SK-N-SH treated with all-trans-retinoic acid at 6 μM for 48 hours (cell line): ENCODE measurements around the gene ZNF428.
"Not testable (repeated sequence)": the region's sequence is repeated elsewhere in the genome, so short reads cannot be mapped to it uniquely, and the experiment has no call there.

Experiments used
- ATAC-seq: fragments of 200-7000 bp; cut with Tn5 transposase; 3 replicates; pipeline ENCODE4 v1.9.1; 2020; ENCODE audit warnings: mild to moderate bottlenecking, moderate library complexity
- ARNTL ChIP-seq: fragments of 450-650 bp; formaldehyde crosslinking; IDR thresholded peaks from 2 replicates; pipeline ENCODE4 v1.5.0; 2020; ENCODE audit warnings: low read depth, mild to moderate bottlenecking, moderate library complexity, borderline replicate concordance
- BACH2 ChIP-seq: fragments of 250-450 bp; sonication (Bioruptor Pico); IDR thresholded peaks from 2 replicates; pipeline ENCODE4 v1.9.0; 2021; ENCODE audit warnings: mild to moderate bottlenecking, borderline replicate concordance
- CSDC2 ChIP-seq: fragments of 250-450 bp; sonication (Bioruptor Pico); IDR thresholded peaks from 2 replicates; pipeline ENCODE4 v1.5.0; 2020; ENCODE audit warnings: mild to moderate bottlenecking, moderate library complexity
- CSRNP3 ChIP-seq: fragments of 250-450 bp; sonication (Bioruptor Pico); IDR thresholded peaks from 2 replicates; pipeline ENCODE4 v1.5.1; 2021; ENCODE audit warnings: mild to moderate bottlenecking, moderate library complexity
- GLIS3 ChIP-seq: fragments of 250-450 bp; sonication (Bioruptor Pico); IDR thresholded peaks from 2 replicates; pipeline ENCODE4 v1.5.0; 2020; ENCODE audit warnings: mild to moderate bottlenecking, moderate library complexity
- ISL1 ChIP-seq: fragments of 250-450 bp; sonication (Bioruptor Pico); IDR thresholded peaks from 2 replicates; pipeline ENCODE4 v2.1.2; 2022; ENCODE audit warnings: mild to moderate bottlenecking, moderate library complexity
- OSR1 ChIP-seq: fragments of 250-450 bp; sonication (Bioruptor Pico); IDR thresholded peaks from 2 replicates; pipeline ENCODE4 v1.8.0; 2022; ENCODE audit warnings: moderate library complexity, mild to moderate bottlenecking, inconsistent platforms
- PPARA ChIP-seq: fragments of 250-450 bp; sonication (Bioruptor Pico); IDR thresholded peaks from 2 replicates; pipeline ENCODE4 v1.5.0; 2020; ENCODE audit warnings: mild to moderate bottlenecking, borderline replicate concordance
- RARB ChIP-seq: fragments of 250-450 bp; sonication (Bioruptor Pico); IDR thresholded peaks from 2 replicates; pipeline ENCODE4 v1.8.0; 2021; ENCODE audit warnings: mild to moderate bottlenecking, moderate library complexity
- SNAI2 ChIP-seq: fragments of 250-450 bp; sonication (Bioruptor Pico); IDR thresholded peaks from 2 replicates; pipeline ENCODE4 v1.5.0; 2020; ENCODE audit warnings: mild to moderate bottlenecking, moderate library complexity
- TCF4 ChIP-seq: fragments of 250-450 bp; sonication (Bioruptor Pico); IDR thresholded peaks from 2 replicates; pipeline ENCODE4 v1.8.0; 2021; ENCODE audit warnings: mild to moderate bottlenecking, moderate library complexity, borderline replicate concordance
- TOX ChIP-seq: fragments of 250-450 bp; sonication (Bioruptor Pico); IDR thresholded peaks from 2 replicates; pipeline ENCODE4 v1.8.0; 2021; ENCODE audit warnings: mild to moderate bottlenecking, moderate library complexity, borderline replicate concordance
- ZC3H10 ChIP-seq: fragments of 250-450 bp; sonication (Bioruptor Pico); IDR thresholded peaks from 2 replicates; pipeline ENCODE4 v1.5.1; 2021; ENCODE audit warnings: mild to moderate bottlenecking, moderate library complexity
- ZFP3 ChIP-seq: fragments of 250-450 bp; sonication (Bioruptor Pico); IDR thresholded peaks from 2 replicates; pipeline ENCODE4 v1.5.0; 2020; ENCODE audit warnings: mild to moderate bottlenecking, moderate library complexity
- ZFP30 ChIP-seq: fragments of 450-650 bp; formaldehyde crosslinking; IDR thresholded peaks from 2 replicates; pipeline ENCODE4 v1.5.0; 2022; ENCODE audit warnings: mild to moderate bottlenecking, moderate library complexity
- ZNF565 ChIP-seq: fragments of 450-650 bp; formaldehyde crosslinking; conservative IDR thresholded peaks from 2 replicates; pipeline ENCODE4 v1.5.0; 2020; ENCODE audit warnings: low read depth, mild to moderate bottlenecking, moderate library complexity
- ZNF8 ChIP-seq: fragments of 450-650 bp; formaldehyde crosslinking; IDR thresholded peaks from 2 replicates; pipeline ENCODE4 v1.5.0; 2020; ENCODE audit warnings: mild to moderate bottlenecking, moderate library complexity
- TF ChIP-seq, protein P1 (sequence below): fragments of 250-450 bp; sonication (Bioruptor Pico); IDR thresholded peaks from 2 replicates; pipeline ENCODE4 v1.8.0; 2021; ENCODE audit warnings: low read depth, mild to moderate bottlenecking, moderate library complexity, borderline replicate concordance
- TF ChIP-seq, protein P2 (sequence below): fragments of 250-450 bp; sonication (Bioruptor Pico); IDR thresholded peaks from 2 replicates; pipeline ENCODE4 v1.8.0; 2020; ENCODE audit warnings: mild to moderate bottlenecking, moderate library complexity, borderline replicate concordance
- TF ChIP-seq, protein P3 (sequence below): fragments of 250-450 bp; sonication (Bioruptor Pico); IDR thresholded peaks from 2 replicates; pipeline ENCODE4 v1.5.0; 2020; ENCODE audit warnings: mild to moderate bottlenecking, moderate library complexity

Gene ZNF428

GRCh38 chr19:43589678-43590077, 29.8 kb downstream of the ZNF428 start:
- ATAC-seq, result no peak
- TF ChIP-seq RARB (CRISPR knock-in tag), result no peak
- TF ChIP-seq ZFP30 (CRISPR knock-in tag), result no peak
- TF ChIP-seq TOX (CRISPR knock-in tag), result no peak
- no peak for TF ChIP-seq ISL1 (CRISPR knock-in tag)
- TF ChIP-seq, protein P1, sequence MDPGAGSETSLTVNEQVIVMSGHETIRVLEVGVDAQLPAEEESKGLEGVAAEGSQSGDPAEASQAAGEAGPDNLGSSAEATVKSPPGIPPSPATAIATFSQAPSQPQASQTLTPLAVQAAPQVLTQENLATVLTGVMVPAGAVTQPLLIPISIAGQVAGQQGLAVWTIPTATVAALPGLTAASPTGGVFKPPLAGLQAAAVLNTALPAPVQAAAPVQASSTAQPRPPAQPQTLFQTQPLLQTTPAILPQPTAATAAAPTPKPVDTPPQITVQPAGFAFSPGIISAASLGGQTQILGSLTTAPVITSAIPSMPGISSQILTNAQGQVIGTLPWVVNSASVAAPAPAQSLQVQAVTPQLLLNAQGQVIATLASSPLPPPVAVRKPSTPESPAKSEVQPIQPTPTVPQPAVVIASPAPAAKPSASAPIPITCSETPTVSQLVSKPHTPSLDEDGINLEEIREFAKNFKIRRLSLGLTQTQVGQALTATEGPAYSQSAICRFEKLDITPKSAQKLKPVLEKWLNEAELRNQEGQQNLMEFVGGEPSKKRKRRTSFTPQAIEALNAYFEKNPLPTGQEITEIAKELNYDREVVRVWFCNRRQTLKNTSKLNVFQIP (CRISPR knock-in tag), result no peak
- TF ChIP-seq, protein P2, sequence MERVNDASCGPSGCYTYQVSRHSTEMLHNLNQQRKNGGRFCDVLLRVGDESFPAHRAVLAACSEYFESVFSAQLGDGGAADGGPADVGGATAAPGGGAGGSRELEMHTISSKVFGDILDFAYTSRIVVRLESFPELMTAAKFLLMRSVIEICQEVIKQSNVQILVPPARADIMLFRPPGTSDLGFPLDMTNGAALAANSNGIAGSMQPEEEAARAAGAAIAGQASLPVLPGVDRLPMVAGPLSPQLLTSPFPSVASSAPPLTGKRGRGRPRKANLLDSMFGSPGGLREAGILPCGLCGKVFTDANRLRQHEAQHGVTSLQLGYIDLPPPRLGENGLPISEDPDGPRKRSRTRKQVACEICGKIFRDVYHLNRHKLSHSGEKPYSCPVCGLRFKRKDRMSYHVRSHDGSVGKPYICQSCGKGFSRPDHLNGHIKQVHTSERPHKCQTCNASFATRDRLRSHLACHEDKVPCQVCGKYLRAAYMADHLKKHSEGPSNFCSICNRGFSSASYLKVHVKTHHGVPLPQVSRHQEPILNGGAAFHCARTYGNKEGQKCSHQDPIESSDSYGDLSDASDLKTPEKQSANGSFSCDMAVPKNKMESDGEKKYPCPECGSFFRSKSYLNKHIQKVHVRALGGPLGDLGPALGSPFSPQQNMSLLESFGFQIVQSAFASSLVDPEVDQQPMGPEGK (CRISPR knock-in tag), result no peak
- TF ChIP-seq CSRNP3 (CRISPR knock-in tag), result no peak
- TF ChIP-seq ZFP3, result no peak
- no peak for TF ChIP-seq BACH2 (CRISPR knock-in tag)
- no peak for TF ChIP-seq ZNF8
- no peak for TF ChIP-seq PPARA (CRISPR knock-in tag)
- TF ChIP-seq ZNF565 (CRISPR knock-in tag), result no peak
- TF ChIP-seq ARNTL (CRISPR knock-in tag), result no peak
- TF ChIP-seq OSR1, result no peak
- no peak for TF ChIP-seq ZC3H10
- no peak for TF ChIP-seq SNAI2
- TF ChIP-seq CSDC2, result no peak
- TF ChIP-seq, protein P3, sequence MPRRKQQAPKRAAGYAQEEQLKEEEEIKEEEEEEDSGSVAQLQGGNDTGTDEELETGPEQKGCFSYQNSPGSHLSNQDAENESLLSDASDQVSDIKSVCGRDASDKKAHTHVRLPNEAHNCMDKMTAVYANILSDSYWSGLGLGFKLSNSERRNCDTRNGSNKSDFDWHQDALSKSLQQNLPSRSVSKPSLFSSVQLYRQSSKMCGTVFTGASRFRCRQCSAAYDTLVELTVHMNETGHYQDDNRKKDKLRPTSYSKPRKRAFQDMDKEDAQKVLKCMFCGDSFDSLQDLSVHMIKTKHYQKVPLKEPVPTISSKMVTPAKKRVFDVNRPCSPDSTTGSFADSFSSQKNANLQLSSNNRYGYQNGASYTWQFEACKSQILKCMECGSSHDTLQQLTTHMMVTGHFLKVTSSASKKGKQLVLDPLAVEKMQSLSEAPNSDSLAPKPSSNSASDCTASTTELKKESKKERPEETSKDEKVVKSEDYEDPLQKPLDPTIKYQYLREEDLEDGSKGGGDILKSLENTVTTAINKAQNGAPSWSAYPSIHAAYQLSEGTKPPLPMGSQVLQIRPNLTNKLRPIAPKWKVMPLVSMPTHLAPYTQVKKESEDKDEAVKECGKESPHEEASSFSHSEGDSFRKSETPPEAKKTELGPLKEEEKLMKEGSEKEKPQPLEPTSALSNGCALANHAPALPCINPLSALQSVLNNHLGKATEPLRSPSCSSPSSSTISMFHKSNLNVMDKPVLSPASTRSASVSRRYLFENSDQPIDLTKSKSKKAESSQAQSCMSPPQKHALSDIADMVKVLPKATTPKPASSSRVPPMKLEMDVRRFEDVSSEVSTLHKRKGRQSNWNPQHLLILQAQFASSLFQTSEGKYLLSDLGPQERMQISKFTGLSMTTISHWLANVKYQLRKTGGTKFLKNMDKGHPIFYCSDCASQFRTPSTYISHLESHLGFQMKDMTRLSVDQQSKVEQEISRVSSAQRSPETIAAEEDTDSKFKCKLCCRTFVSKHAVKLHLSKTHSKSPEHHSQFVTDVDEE (CRISPR knock-in tag), result no peak

DNA sequence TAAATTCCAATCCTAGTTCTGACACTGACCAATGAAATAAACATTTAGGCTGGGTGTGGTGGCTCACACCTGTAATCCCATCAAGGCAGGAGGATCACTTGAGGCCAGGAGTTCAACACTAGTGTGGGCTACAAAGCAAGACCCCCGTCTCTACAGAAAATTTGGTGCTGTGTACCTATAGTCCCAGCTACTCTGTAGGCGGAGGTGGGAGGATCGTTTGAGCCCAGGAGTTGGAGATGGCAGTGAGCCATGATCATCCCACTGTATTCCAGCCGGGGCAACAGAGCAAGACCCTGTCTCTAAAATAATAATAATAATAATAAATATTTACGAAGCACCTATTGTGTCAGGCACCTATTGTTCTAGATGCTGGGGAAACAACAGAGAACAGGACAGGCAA, 30.2 kb downstream of the ZNF428 start:
- no peak for TF ChIP-seq SNAI2
- TF ChIP-seq ISL1 (CRISPR knock-in tag), result no peak
- TF ChIP-seq ZNF565 (CRISPR knock-in tag), result no peak
- no peak for TF ChIP-seq TCF4
- no peak for ATAC-seq

DNA sequence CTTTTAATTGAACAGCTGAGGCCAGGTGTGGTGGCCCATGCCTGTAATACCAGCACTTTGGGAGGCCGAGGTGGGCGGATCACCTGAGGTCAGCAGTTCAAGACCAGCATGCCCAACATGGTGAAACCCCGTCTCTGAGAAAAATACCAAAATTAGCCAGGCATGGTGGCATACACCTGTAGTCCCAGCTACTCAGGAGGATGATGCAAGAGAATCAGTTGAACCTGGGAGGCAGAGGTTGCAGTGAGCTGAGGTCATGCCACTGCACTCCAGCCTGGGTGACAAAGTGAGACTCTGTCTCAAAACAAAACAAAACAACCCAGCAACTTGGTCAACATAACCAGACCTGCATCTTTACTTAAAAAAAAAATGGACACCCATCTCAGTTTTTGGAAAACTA, 32.4 kb downstream of the ZNF428 start:
- not testable (repeated sequence) for ATAC-seq

- TF ChIP-seq TOX (CRISPR knock-in tag) (no peak), CSDC2 (no peak), TCF4 (no peak), SNAI2 (no peak), ZFP30 (CRISPR knock-in tag) (no peak), ARNTL (CRISPR knock-in tag) (no peak), BACH2 (CRISPR knock-in tag) (no peak), OSR1 (no peak), GLIS3 (CRISPR knock-in tag) (no peak)
- TF ChIP-seq, protein P2 (CRISPR knock-in tag), result no peak
- TF ChIP-seq, protein P3 (CRISPR knock-in tag), result no peak
- no peak for ATAC-seq
Measured at GRCh38 chr19:43586346-43586745, 33.1 kb downstream of the ZNF428 start.
